GM12878 (cell line): ENCODE results near the gene EML1.

Experiments
- EGR1 ChIP-seq, 2 experiments: IDR thresholded peaks; 1 replicate in 1 of 2; 2 replicates in 1 of 2; pipeline ENCODE4 v1.6.1; 2011 to 2012; ENCODE audit warnings: low read depth in 2 of 2, low read length in 2 of 2, borderline replicate concordance in 1 of 2, mild to moderate bottlenecking in 1 of 2, moderate library complexity in 1 of 2
- FOS ChIP-seq: IDR thresholded peaks from 3 replicates; pipeline ENCODE4 v1.6.1; 2011; ENCODE audit warnings: borderline replicate concordance; ENCODE audit not compliant: insufficient read length; ENCODE audit errors: extremely low read depth
- MYB ChIP-seq: fragments of 150-350 bp; IDR thresholded peaks from 2 replicates; pipeline ENCODE4 v1.6.1; 2014; ENCODE audit warnings: mild to moderate bottlenecking, low read depth, low read length, borderline replicate concordance
- NBN ChIP-seq: fragments of 450-650 bp; IDR thresholded peaks from 2 replicates; pipeline ENCODE4 v1.6.1; 2016
- NFYB ChIP-seq: IDR thresholded peaks from 2 replicates; pipeline ENCODE4 v1.6.1; 2011; ENCODE audit warnings: low read depth, mild to moderate bottlenecking, low read length, improper control_type of control experiment, moderate library complexity; ENCODE audit not compliant: insufficient read depth
- PAX8 ChIP-seq: fragments of 450-650 bp; IDR thresholded peaks from 2 replicates; pipeline ENCODE4 v1.6.1; 2017; ENCODE audit warnings: mild to moderate bottlenecking, moderate library complexity
- PML ChIP-seq: IDR thresholded peaks from 2 replicates; pipeline ENCODE4 v1.6.1; 2012; ENCODE audit warnings: low read length, inconsistent platforms
- SIN3A ChIP-seq: IDR thresholded peaks from 2 replicates; pipeline ENCODE4 v1.6.1; 2012; ENCODE audit warnings: low read depth, low read length, improper control_type of control experiment
- SP1 ChIP-seq: IDR thresholded peaks from one replicate; pipeline ENCODE4 v1.6.1; 2011; ENCODE audit warnings: low read depth, low read length
- TF ChIP-seq, protein P1 (sequence below): fragments of 450-650 bp; IDR thresholded peaks from 2 replicates; pipeline ENCODE4 v1.6.1; 2017; ENCODE audit warnings: low read depth, mild to moderate bottlenecking, moderate library complexity
- TF ChIP-seq, protein P2 (sequence below), 3 experiments: IDR thresholded peaks in 2 of 3; conservative IDR thresholded peaks in 1 of 3; 2 replicates each; pipeline ENCODE4 v1.5.1; 2011; ENCODE audit warnings: low read depth in 3 of 3, low read length in 3 of 3, mild to moderate bottlenecking in 3 of 3, control low read depth in 2 of 3, moderate library complexity in 2 of 3, inconsistent platforms in 1 of 3, mixed read lengths in 1 of 3; ENCODE audit not compliant: control insufficient read depth in 2 of 3, insufficient read depth in 1 of 3; ENCODE audit errors: extremely low read depth in 1 of 3
- TF ChIP-seq, protein P3 (sequence below): IDR thresholded peaks from 2 replicates; pipeline ENCODE4 v1.6.1; 2011; ENCODE audit warnings: low read depth, low read length, improper control_type of control experiment, borderline replicate concordance
- TF ChIP-seq, protein P4 (sequence below): fragments of 450-650 bp; IDR thresholded peaks from 2 replicates; pipeline ENCODE4 v1.6.1; 2016; ENCODE audit warnings: mild to moderate bottlenecking
- TF ChIP-seq, protein P5 (sequence below): fragments of 150-350 bp; IDR thresholded peaks from 2 replicates; pipeline ENCODE4 v1.6.1; 2014; ENCODE audit warnings: mild to moderate bottlenecking, low read depth, low read length

DNA sequence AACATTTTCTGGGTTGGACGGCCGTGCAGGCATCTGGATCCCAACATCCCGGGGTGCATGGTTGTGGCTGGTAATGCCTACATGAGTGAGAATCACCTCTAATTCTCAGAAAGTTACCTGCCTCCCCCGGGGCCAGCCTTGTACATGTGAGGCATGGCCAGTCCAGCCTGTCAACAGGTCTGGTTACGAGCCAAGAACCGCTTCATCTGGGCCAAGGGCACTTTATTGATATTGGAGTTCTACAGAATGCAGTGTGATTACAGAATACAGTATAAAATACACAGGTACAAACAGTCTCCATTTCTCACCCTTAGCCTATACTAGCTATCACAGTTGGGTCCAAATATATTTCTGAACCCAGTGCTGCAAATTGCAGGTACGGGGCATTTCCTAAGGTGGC lies 187.1 kb downstream of the EML1 start:
- no peak for TF ChIP-seq FOS
- TF ChIP-seq MYB: no peak
- no peak for TF ChIP-seq PAX8
- TF ChIP-seq, protein P1, sequence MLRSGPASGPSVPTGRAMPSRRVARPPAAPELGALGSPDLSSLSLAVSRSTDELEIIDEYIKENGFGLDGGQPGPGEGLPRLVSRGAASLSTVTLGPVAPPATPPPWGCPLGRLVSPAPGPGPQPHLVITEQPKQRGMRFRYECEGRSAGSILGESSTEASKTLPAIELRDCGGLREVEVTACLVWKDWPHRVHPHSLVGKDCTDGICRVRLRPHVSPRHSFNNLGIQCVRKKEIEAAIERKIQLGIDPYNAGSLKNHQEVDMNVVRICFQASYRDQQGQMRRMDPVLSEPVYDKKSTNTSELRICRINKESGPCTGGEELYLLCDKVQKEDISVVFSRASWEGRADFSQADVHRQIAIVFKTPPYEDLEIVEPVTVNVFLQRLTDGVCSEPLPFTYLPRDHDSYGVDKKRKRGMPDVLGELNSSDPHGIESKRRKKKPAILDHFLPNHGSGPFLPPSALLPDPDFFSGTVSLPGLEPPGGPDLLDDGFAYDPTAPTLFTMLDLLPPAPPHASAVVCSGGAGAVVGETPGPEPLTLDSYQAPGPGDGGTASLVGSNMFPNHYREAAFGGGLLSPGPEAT: no peak
- TF ChIP-seq SIN3A: no peak
- no peak for TF ChIP-seq EGR1 (IDR thresholded peaks at IDR 0.05; ENCODE audit: borderline replicate concordance in 1 of 2, low read depth in 2 of 2, low read length in 2 of 2)
- TF ChIP-seq, protein P2, sequence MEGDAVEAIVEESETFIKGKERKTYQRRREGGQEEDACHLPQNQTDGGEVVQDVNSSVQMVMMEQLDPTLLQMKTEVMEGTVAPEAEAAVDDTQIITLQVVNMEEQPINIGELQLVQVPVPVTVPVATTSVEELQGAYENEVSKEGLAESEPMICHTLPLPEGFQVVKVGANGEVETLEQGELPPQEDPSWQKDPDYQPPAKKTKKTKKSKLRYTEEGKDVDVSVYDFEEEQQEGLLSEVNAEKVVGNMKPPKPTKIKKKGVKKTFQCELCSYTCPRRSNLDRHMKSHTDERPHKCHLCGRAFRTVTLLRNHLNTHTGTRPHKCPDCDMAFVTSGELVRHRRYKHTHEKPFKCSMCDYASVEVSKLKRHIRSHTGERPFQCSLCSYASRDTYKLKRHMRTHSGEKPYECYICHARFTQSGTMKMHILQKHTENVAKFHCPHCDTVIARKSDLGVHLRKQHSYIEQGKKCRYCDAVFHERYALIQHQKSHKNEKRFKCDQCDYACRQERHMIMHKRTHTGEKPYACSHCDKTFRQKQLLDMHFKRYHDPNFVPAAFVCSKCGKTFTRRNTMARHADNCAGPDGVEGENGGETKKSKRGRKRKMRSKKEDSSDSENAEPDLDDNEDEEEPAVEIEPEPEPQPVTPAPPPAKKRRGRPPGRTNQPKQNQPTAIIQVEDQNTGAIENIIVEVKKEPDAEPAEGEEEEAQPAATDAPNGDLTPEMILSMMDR (IDR thresholded peaks at IDR 0.05 in 2 of 3, conservative IDR thresholded peaks at IDR 0.05 in 1 of 3; ENCODE audit: control insufficient read depth in 2 of 3, extremely low read depth in 1 of 3, insufficient read depth in 1 of 3, low read depth in 3 of 3, low read length in 3 of 3): no peak
- TF ChIP-seq SP1: no peak
- TF ChIP-seq PML: no peak
- no peak for TF ChIP-seq NBN
- TF ChIP-seq, protein P3, sequence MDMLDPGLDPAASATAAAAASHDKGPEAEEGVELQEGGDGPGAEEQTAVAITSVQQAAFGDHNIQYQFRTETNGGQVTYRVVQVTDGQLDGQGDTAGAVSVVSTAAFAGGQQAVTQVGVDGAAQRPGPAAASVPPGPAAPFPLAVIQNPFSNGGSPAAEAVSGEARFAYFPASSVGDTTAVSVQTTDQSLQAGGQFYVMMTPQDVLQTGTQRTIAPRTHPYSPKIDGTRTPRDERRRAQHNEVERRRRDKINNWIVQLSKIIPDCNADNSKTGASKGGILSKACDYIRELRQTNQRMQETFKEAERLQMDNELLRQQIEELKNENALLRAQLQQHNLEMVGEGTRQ: no peak
- TF ChIP-seq, protein P4, sequence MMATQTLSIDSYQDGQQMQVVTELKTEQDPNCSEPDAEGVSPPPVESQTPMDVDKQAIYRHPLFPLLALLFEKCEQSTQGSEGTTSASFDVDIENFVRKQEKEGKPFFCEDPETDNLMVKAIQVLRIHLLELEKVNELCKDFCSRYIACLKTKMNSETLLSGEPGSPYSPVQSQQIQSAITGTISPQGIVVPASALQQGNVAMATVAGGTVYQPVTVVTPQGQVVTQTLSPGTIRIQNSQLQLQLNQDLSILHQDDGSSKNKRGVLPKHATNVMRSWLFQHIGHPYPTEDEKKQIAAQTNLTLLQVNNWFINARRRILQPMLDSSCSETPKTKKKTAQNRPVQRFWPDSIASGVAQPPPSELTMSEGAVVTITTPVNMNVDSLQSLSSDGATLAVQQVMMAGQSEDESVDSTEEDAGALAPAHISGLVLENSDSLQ: no peak
- TF ChIP-seq, protein P5, sequence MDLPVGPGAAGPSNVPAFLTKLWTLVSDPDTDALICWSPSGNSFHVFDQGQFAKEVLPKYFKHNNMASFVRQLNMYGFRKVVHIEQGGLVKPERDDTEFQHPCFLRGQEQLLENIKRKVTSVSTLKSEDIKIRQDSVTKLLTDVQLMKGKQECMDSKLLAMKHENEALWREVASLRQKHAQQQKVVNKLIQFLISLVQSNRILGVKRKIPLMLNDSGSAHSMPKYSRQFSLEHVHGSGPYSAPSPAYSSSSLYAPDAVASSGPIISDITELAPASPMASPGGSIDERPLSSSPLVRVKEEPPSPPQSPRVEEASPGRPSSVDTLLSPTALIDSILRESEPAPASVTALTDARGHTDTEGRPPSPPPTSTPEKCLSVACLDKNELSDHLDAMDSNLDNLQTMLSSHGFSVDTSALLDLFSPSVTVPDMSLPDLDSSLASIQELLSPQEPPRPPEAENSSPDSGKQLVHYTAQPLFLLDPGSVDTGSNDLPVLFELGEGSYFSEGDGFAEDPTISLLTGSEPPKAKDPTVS: no peak
- no peak for TF ChIP-seq NFYB
